Activated T-cell treated with anti-CD3 and anti-CD28 coated beads, Interleukin-2, amount 50 U/mL, for 24 hours (primary cell): ENCODE measurements around the gene QPRT.
"Not testable (repeated sequence)": the region's sequence is repeated elsewhere in the genome, so short reads cannot be mapped to it uniquely, and the experiment has no call there.

Source experiments
- DNase-seq: peaks from one replicate; pipeline ENCODE4 v3.0.0-alpha.2; 2020
- H3K27ac Mint-ChIP-seq: 2 replicates; pipeline ENCODE4 v1.8.0; 2020; ENCODE audit warnings: mild to moderate bottlenecking, mixed read lengths
- H3K27me3 Mint-ChIP-seq: 2 replicates; pipeline ENCODE4 v1.8.0; 2020; ENCODE audit warnings: mixed read lengths
- H3K36me3 Mint-ChIP-seq: 2 replicates; pipeline ENCODE4 v1.8.0; 2020; ENCODE audit warnings: low read depth, mixed read lengths
- H3K4me1 Mint-ChIP-seq: 2 replicates; pipeline ENCODE4 v1.8.0; 2020; ENCODE audit warnings: low read depth, mixed read lengths
- H3K4me3 Mint-ChIP-seq: 2 replicates; pipeline ENCODE4 v1.8.0; 2020; ENCODE audit warnings: mild to moderate bottlenecking, moderate library complexity, mixed read lengths
- H3K9me3 Mint-ChIP-seq: 2 replicates; pipeline ENCODE4 v1.8.0; 2020; ENCODE audit warnings: mixed read lengths

QPRT gene

GRCh38 chr16:29709657-29710056, 30.7 kb downstream of the QPRT start:
- Mint-ChIP-seq H3K4me1 (peaks cover 19% of the 10 kb centered on the region), H3K27ac (peak overlapping the region; percentile 22)
- not testable (repeated sequence) for H3K4me3 Mint-ChIP-seq, H3K27me3 Mint-ChIP-seq, H3K9me3 Mint-ChIP-seq, H3K36me3 Mint-ChIP-seq, DNase-seq

- Mint-ChIP-seq H3K4me1 (peaks cover 16% of the 10 kb centered on the region), H3K36me3 (no peaks in the 10 kb centered on the region), H3K4me3 (no peak overlapping the region), H3K27ac (peak overlapping the region; percentile 54), H3K9me3 (no peaks in the 10 kb centered on the region), H3K27me3 (no peaks in the 10 kb centered on the region)
- no peak for DNase-seq
These were observed 31.5 kb downstream of the QPRT start for GRCh38 chr16:29710227-29711219.

- Mint-ChIP-seq H3K27ac (no peak overlapping the region), H3K36me3 (no peaks in the 10 kb centered on the region), H3K27me3 (no peaks in the 10 kb centered on the region), H3K4me3 (no peak overlapping the region), H3K4me1 (peaks cover 16% of the 10 kb centered on the region), H3K9me3 (no peaks in the 10 kb centered on the region)
- DNase-seq, result no peak
These were observed 33.8 kb downstream of the QPRT start for GRCh38 chr16:29712809-29713208.

- no peak for DNase-seq
- peaks cover 16% of the 10 kb centered on the region for H3K4me1 Mint-ChIP-seq
- no peak overlapping the region for H3K4me3 Mint-ChIP-seq
- no peak overlapping the region for H3K27ac Mint-ChIP-seq
- H3K27me3 Mint-ChIP-seq, result no peaks in the 10 kb centered on the region
- H3K9me3 Mint-ChIP-seq, result no peaks in the 10 kb centered on the region
- H3K36me3 Mint-ChIP-seq, result no peaks in the 10 kb centered on the region
These were observed 35.4 kb downstream of the QPRT start for GRCh38 chr16:29714396-29714795.

GRCh38 chr16:29714972-29715371, 36.0 kb downstream of the QPRT start:
- H3K36me3 Mint-ChIP-seq, result no peaks in the 10 kb centered on the region
- no peaks in the 10 kb centered on the region for H3K27me3 Mint-ChIP-seq
- no peaks in the 10 kb centered on the region for H3K9me3 Mint-ChIP-seq
- no peak for DNase-seq
- peaks cover 12% of the 10 kb centered on the region for H3K4me1 Mint-ChIP-seq
- H3K4me3 Mint-ChIP-seq, result no peak overlapping the region
- H3K27ac Mint-ChIP-seq, result no peak overlapping the region

- no peaks in the 10 kb centered on the region for H3K9me3 Mint-ChIP-seq
- H3K27ac Mint-ChIP-seq, result no peak overlapping the region
- H3K4me1 Mint-ChIP-seq, result peaks cover 10% of the 10 kb centered on the region
- H3K27me3 Mint-ChIP-seq, result no peaks in the 10 kb centered on the region
- DNase-seq, result no peak
- H3K36me3 Mint-ChIP-seq, result no peaks in the 10 kb centered on the region
- H3K4me3 Mint-ChIP-seq, result no peak overlapping the region
These were observed 38.1 kb downstream of the QPRT start for GRCh38 chr16:29717113-29717512.

- peaks cover 15% of the 10 kb centered on the region for H3K4me1 Mint-ChIP-seq
- no peaks in the 10 kb centered on the region for H3K9me3 Mint-ChIP-seq
- no peak overlapping the region for H3K4me3 Mint-ChIP-seq
- no peaks in the 10 kb centered on the region for H3K36me3 Mint-ChIP-seq
- no peaks in the 10 kb centered on the region for H3K27me3 Mint-ChIP-seq
- no peak for DNase-seq
- H3K27ac Mint-ChIP-seq, result no peak overlapping the region
These were observed 40.1 kb downstream of the QPRT start for GRCh38 chr16:29719063-29719462.

- Mint-ChIP-seq H3K4me3 (no peak overlapping the region), H3K36me3 (no peaks in the 10 kb centered on the region), H3K27me3 (no peaks in the 10 kb centered on the region), H3K9me3 (no peaks in the 10 kb centered on the region), H3K4me1 (peaks cover 22% of the 10 kb centered on the region), H3K27ac (no peak overlapping the region)
- no peak for DNase-seq
These were observed 41.7 kb downstream of the QPRT start for GRCh38 chr16:29720703-29721102.

GRCh38 chr16:29721167-29721879, 42.3 kb downstream of the QPRT start:
- not testable (repeated sequence) for H3K27ac Mint-ChIP-seq, H3K27me3 Mint-ChIP-seq, H3K36me3 Mint-ChIP-seq, H3K4me3 Mint-ChIP-seq, H3K9me3 Mint-ChIP-seq
- peaks cover 22% of the 10 kb centered on the region for H3K4me1 Mint-ChIP-seq
- DNase-seq, result peak; percentile 53

- Mint-ChIP-seq H3K27ac (no peak overlapping the region), H3K27me3 (no peaks in the 10 kb centered on the region), H3K4me3 (no peak overlapping the region), H3K36me3 (no peaks in the 10 kb centered on the region), H3K9me3 (no peaks in the 10 kb centered on the region), H3K4me1 (peaks cover 26% of the 10 kb centered on the region)
- DNase-seq, result no peak
These were observed 47.9 kb downstream of the QPRT start for GRCh38 chr16:29726845-29727377.

GRCh38 chr16:29727452-29727851, 48.5 kb downstream of the QPRT start:
- Mint-ChIP-seq H3K4me1 (peaks cover 31% of the 10 kb centered on the region), H3K9me3 (peaks cover 2% of the 10 kb centered on the region), H3K27ac (no peak overlapping the region), H3K27me3 (no peaks in the 10 kb centered on the region), H3K36me3 (peaks cover 2% of the 10 kb centered on the region), H3K4me3 (no peak overlapping the region)
- no peak for DNase-seq

- Mint-ChIP-seq H3K27me3 (no peaks in the 10 kb centered on the region), H3K4me3 (no peak overlapping the region), H3K36me3 (peaks cover 3% of the 10 kb centered on the region), H3K4me1 (peaks cover 38% of the 10 kb centered on the region), H3K27ac (no peak overlapping the region), H3K9me3 (peaks cover 5% of the 10 kb centered on the region)
- DNase-seq, result no peak
These were observed 50.1 kb downstream of the QPRT start for GRCh38 chr16:29729116-29729521.

- H3K4me1 Mint-ChIP-seq, result peaks cover 36% of the 10 kb centered on the region
- peaks cover 5% of the 10 kb centered on the region for H3K9me3 Mint-ChIP-seq
- H3K36me3 Mint-ChIP-seq, result peaks cover 3% of the 10 kb centered on the region
- no peaks in the 10 kb centered on the region for H3K27me3 Mint-ChIP-seq
- DNase-seq, result no peak
- H3K27ac Mint-ChIP-seq, result no peak overlapping the region
- H3K4me3 Mint-ChIP-seq, result no peak overlapping the region
These were observed 51.7 kb downstream of the QPRT start for GRCh38 chr16:29730649-29731048.

- not testable (repeated sequence) for H3K27me3 Mint-ChIP-seq, H3K9me3 Mint-ChIP-seq, H3K36me3 Mint-ChIP-seq
- Mint-ChIP-seq H3K4me3 (peak overlapping the region; percentile 45), H3K4me1 (peaks cover 47% of the 10 kb centered on the region), H3K27ac (peak overlapping the region; percentile 95)
- DNase-seq, result peak; percentile 77
These were observed 53.0 kb downstream of the QPRT start for GRCh38 chr16:29731768-29732601.
